H1 (cell line): Measurements from ENCODE around the gene TECR. TPM values are rescaled to one million over a fixed set of nuclear protein-coding genes. Genes with fewer than 3 reads are reported as not detected.

Source experiments
- ASH2L ChIP-seq: fragments of 200-600, 300-600 bp; sonication (generic); IDR thresholded peaks from one replicate; pipeline ENCODE4 v1.7.1; 2017; ENCODE audit warnings: low read length
- CEBPB ChIP-seq: IDR thresholded peaks from 2 replicates; pipeline ENCODE4 v1.6.1; 2012; ENCODE audit warnings: low read depth, low read length
- CHD1 ChIP-seq: IDR thresholded peaks from 2 replicates; pipeline ENCODE4 v1.6.1; 2012; ENCODE audit warnings: low read depth, low read length, improper control_type of control experiment
- CTBP2 ChIP-seq: IDR thresholded peaks from 2 replicates; pipeline ENCODE4 v1.7.0; 2011; ENCODE audit warnings: borderline replicate concordance, mild to moderate bottlenecking, moderate library complexity, mixed read lengths, low read length; ENCODE audit not compliant: insufficient read depth, insufficient read length
- EP300 ChIP-seq, 2 experiments: IDR thresholded peaks; 1 replicate in 1 of 2; 2 replicates in 1 of 2; pipeline ENCODE4 v1.6.1; 2011 to 2012; ENCODE audit warnings: low read depth in 2 of 2, low read length in 2 of 2, mild to moderate bottlenecking in 2 of 2, borderline replicate concordance in 1 of 2, inconsistent platforms in 1 of 2, moderate library complexity in 1 of 2
- JUN ChIP-seq: IDR thresholded peaks from 2 replicates; pipeline ENCODE4 v1.6.1; 2011; ENCODE audit warnings: low read depth, mild to moderate bottlenecking, improper control_type of control experiment, low read length
- POU5F1 ChIP-seq: IDR thresholded peaks from 2 replicates; pipeline ENCODE4 v1.6.1; 2011; ENCODE audit warnings: low read depth, mild to moderate bottlenecking, low read length, moderate library complexity
- RAD21 ChIP-seq, 2 experiments: IDR thresholded peaks in 1 of 2; conservative IDR thresholded peaks in 1 of 2; 2 replicates each; pipeline ENCODE4 v1.6.1; 2011; ENCODE audit warnings: low read depth in 2 of 2, low read length in 2 of 2, improper control_type of control experiment in 1 of 2, inconsistent platforms in 1 of 2, mild to moderate bottlenecking in 1 of 2, moderate library complexity in 1 of 2
- SP2 ChIP-seq: IDR thresholded peaks from 2 replicates; pipeline ENCODE4 v1.6.1; 2012; ENCODE audit warnings: mild to moderate bottlenecking, low read length, inconsistent platforms
- polyA plus RNA-seq, 7 experiments: library from polyadenylated mRNA; depleted of rRNA in 3 of 7; stranded (reverse) in 5 of 7; unstranded in 2 of 7; fragments of >200 nt in 5 of 7; fragments of 200-250 nt in 2 of 7; gene quantifications; 1 replicate in 5 of 7; 2 replicates in 1 of 7; 4 replicates in 1 of 7; pipeline versions ENCODE4 v1.2.1 to v1.2.3, GENCODE V29; 2011 to 2013; ENCODE audit warnings: missing spikeins in 2 of 7, mixed read lengths in 2 of 7
- total RNA-seq: library from RNA; stranded (reverse); fragmentation: NEBNext Ultra II Directional; extraction: Animal tissue kit (Norgen Biotek cat#: 25700); gene quantifications from 2 replicates; pipeline ENCODE4 v1.2.1, GENCODE V29; 2021
- TF ChIP-seq, protein P1 (sequence below): fragments of 300-600 bp; sonication (generic); IDR thresholded peaks from 2 replicates; pipeline ENCODE4 v1.7.1; 2012; ENCODE audit warnings: low read length, moderate library complexity, mild to moderate bottlenecking, inconsistent platforms; ENCODE audit not compliant: insufficient replicate concordance

The TECR gene
- total and polyA plus RNA-seq, 2 of the 8 experiments (the other 6 are each of a cell fraction or from before 2014, with no cell fraction given) = 172 to 405 TPM

GRCh38 chr19:14517840-14518505 is 11.4 kb upstream of the TECR start, which contains the start of gene DNAJB1 (continued):
- TF ChIP-seq SP2 (no peak), POU5F1 (no peak), JUN (no peak), CEBPB (no peak), CTBP2 (no peak), RAD21 (IDR thresholded peaks at IDR 0.05 in 1 of 2, conservative IDR thresholded peaks at IDR 0.05 in 1 of 2; ENCODE audit: low read depth in 2 of 2, low read length in 2 of 2) (no peak), EP300 (IDR thresholded peaks at IDR 0.05; ENCODE audit: borderline replicate concordance in 1 of 2, low read depth in 2 of 2, low read length in 2 of 2) (no peak), CHD1 (no peak), ASH2L (no peak)
- TF ChIP-seq, protein P1, sequence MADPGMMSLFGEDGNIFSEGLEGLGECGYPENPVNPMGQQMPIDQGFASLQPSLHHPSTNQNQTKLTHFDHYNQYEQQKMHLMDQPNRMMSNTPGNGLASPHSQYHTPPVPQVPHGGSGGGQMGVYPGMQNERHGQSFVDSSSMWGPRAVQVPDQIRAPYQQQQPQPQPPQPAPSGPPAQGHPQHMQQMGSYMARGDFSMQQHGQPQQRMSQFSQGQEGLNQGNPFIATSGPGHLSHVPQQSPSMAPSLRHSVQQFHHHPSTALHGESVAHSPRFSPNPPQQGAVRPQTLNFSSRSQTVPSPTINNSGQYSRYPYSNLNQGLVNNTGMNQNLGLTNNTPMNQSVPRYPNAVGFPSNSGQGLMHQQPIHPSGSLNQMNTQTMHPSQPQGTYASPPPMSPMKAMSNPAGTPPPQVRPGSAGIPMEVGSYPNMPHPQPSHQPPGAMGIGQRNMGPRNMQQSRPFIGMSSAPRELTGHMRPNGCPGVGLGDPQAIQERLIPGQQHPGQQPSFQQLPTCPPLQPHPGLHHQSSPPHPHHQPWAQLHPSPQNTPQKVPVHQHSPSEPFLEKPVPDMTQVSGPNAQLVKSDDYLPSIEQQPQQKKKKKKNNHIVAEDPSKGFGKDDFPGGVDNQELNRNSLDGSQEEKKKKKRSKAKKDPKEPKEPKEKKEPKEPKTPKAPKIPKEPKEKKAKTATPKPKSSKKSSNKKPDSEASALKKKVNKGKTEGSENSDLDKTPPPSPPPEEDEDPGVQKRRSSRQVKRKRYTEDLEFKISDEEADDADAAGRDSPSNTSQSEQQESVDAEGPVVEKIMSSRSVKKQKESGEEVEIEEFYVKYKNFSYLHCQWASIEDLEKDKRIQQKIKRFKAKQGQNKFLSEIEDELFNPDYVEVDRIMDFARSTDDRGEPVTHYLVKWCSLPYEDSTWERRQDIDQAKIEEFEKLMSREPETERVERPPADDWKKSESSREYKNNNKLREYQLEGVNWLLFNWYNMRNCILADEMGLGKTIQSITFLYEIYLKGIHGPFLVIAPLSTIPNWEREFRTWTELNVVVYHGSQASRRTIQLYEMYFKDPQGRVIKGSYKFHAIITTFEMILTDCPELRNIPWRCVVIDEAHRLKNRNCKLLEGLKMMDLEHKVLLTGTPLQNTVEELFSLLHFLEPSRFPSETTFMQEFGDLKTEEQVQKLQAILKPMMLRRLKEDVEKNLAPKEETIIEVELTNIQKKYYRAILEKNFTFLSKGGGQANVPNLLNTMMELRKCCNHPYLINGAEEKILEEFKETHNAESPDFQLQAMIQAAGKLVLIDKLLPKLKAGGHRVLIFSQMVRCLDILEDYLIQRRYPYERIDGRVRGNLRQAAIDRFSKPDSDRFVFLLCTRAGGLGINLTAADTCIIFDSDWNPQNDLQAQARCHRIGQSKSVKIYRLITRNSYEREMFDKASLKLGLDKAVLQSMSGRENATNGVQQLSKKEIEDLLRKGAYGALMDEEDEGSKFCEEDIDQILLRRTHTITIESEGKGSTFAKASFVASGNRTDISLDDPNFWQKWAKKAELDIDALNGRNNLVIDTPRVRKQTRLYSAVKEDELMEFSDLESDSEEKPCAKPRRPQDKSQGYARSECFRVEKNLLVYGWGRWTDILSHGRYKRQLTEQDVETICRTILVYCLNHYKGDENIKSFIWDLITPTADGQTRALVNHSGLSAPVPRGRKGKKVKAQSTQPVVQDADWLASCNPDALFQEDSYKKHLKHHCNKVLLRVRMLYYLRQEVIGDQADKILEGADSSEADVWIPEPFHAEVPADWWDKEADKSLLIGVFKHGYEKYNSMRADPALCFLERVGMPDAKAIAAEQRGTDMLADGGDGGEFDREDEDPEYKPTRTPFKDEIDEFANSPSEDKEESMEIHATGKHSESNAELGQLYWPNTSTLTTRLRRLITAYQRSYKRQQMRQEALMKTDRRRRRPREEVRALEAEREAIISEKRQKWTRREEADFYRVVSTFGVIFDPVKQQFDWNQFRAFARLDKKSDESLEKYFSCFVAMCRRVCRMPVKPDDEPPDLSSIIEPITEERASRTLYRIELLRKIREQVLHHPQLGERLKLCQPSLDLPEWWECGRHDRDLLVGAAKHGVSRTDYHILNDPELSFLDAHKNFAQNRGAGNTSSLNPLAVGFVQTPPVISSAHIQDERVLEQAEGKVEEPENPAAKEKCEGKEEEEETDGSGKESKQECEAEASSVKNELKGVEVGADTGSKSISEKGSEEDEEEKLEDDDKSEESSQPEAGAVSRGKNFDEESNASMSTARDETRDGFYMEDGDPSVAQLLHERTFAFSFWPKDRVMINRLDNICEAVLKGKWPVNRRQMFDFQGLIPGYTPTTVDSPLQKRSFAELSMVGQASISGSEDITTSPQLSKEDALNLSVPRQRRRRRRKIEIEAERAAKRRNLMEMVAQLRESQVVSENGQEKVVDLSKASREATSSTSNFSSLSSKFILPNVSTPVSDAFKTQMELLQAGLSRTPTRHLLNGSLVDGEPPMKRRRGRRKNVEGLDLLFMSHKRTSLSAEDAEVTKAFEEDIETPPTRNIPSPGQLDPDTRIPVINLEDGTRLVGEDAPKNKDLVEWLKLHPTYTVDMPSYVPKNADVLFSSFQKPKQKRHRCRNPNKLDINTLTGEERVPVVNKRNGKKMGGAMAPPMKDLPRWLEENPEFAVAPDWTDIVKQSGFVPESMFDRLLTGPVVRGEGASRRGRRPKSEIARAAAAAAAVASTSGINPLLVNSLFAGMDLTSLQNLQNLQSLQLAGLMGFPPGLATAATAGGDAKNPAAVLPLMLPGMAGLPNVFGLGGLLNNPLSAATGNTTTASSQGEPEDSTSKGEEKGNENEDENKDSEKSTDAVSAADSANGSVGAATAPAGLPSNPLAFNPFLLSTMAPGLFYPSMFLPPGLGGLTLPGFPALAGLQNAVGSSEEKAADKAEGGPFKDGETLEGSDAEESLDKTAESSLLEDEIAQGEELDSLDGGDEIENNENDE = no peak
